MM.1S (cell line): ENCODE data around the gene YWHAQ.

Experiments used
- DNase-seq: peaks from one replicate; pipeline ENCODE4 v3.0.0-alpha.2; 2015
- H2AFZ ChIP-seq: fragments of 300-600 bp; sonication (generic); 2 replicates; pipeline ENCODE4 v1.6.0; 2016; ENCODE audit warnings: antibody characterized with exemption, low read length
- H3F3A ChIP-seq: fragments of 300-600 bp; sonication (generic); 2 replicates; pipeline ENCODE4 v1.6.1; 2016; ENCODE audit warnings: mild to moderate bottlenecking, antibody characterized with exemption, low read length, moderate library complexity, mixed read lengths; ENCODE audit not compliant: insufficient read depth
- H3K27ac ChIP-seq: fragments of 300-600 bp; sonication (generic); 2 replicates; pipeline ENCODE4 v1.5.1; 2016; ENCODE audit warnings: mild to moderate bottlenecking, low read length
- H3K27me3 ChIP-seq: fragments of 300-600 bp; sonication (generic); replicated peaks from 2 replicates; pipeline ENCODE4 v1.6.0; 2016; ENCODE audit warnings: low read length; ENCODE audit not compliant: insufficient read depth
- H3K36me3 ChIP-seq: fragments of 300-600 bp; sonication (generic); replicated peaks from 2 replicates; pipeline ENCODE4 v1.6.1; 2016; ENCODE audit warnings: mild to moderate bottlenecking, low read length, mixed read lengths; ENCODE audit not compliant: insufficient read depth
- H3K4me1 ChIP-seq: fragments of 300-600 bp; sonication (generic); 2 replicates; pipeline ENCODE4 v1.6.1; 2016; ENCODE audit warnings: low read length, mixed read lengths
- H3K4me2 ChIP-seq: fragments of 300-600 bp; sonication (generic); 2 replicates; pipeline ENCODE4 v1.6.0; 2016; ENCODE audit warnings: low read depth, low read length
- H3K4me3 ChIP-seq: fragments of 300-600 bp; sonication (generic); 2 replicates; pipeline ENCODE4 v1.5.1; 2016; ENCODE audit warnings: low read length, mixed read lengths
- H3K79me2 ChIP-seq: fragments of 300-600 bp; sonication (generic); 2 replicates; pipeline ENCODE4 v1.6.1; 2016; ENCODE audit warnings: mixed run types, low read length, mixed read lengths
- H3K9ac ChIP-seq: fragments of 300-600 bp; sonication (generic); 2 replicates; pipeline ENCODE4 v1.6.1; 2016; ENCODE audit warnings: low read length, mixed read lengths
- H3K9me2 ChIP-seq: fragments of 300-600 bp; sonication (generic); replicated peaks from 2 replicates; pipeline ENCODE4 v1.6.1; 2016; ENCODE audit warnings: mild to moderate bottlenecking, low read length, mixed read lengths; ENCODE audit not compliant: insufficient read depth
- H3K9me3 ChIP-seq: fragments of 300-600 bp; sonication (generic); replicated peaks from 2 replicates; pipeline ENCODE4 v1.6.1; 2016; ENCODE audit warnings: mild to moderate bottlenecking, low read length, mixed read lengths; ENCODE audit not compliant: insufficient read depth
- H4K20me1 ChIP-seq: fragments of 300-600 bp; sonication (generic); 2 replicates; pipeline ENCODE4 v1.6.1; 2016; ENCODE audit warnings: mild to moderate bottlenecking, low read length, moderate library complexity, mixed read lengths; ENCODE audit not compliant: insufficient read depth
- EZH2 ChIP-seq: fragments of 300-600 bp; sonication (generic); optimal IDR thresholded peaks from 2 replicates; pipeline ENCODE3; 2017; ENCODE audit warnings: low read depth, mild to moderate bottlenecking, antibody characterized with exemption, low read length, mixed read lengths
- EZH2phosphoT487 ChIP-seq: fragments of 300-600 bp; sonication (generic); IDR thresholded peaks from 2 replicates; pipeline ENCODE4 v1.6.1; 2018; ENCODE audit warnings: antibody characterized with exemption, low read length
- TF ChIP-seq, protein P1 (sequence below): fragments of 300-600 bp; sonication (generic); IDR thresholded peaks from 2 replicates; pipeline ENCODE4 v1.5.1; 2016; ENCODE audit warnings: antibody characterized with exemption, low read length, mixed read lengths

Gene YWHAQ

DNA sequence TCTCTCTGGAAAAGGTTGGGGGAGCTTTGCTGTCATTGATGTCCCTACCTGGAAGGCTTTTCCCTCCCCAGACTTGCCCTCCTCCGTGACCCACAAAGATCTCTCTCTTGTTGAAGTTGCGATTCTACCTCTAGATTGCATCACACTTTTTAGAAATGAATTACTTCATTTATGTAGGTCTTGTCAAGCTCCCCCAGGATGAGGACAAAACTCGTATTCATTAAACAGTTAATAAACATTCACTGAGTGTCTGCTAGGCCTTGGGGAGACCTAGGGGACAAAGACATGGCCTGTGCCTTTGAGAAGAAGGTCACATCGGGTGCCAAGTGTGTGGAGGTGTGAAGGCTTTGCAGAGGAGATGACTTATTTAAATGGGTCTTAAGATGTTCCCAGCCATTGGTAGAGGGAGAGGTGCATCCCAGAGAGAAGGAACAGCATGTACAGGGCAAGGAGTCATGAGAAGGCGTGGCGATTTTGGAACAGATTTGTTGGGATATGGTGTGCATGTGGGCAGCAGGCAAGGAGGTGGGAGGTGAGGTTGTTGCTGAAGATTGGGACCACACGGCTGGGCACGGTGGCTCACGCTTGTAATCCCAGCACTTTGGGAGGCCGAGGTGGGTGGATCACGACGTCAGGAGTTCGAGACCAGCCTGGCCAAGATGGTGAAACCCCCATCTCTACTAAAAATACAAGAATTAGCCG, 9.8 kb upstream of the YWHAQ start:
- Histone ChIP-seq H3K4me3 (no peak overlapping the region), H3K79me2 (no peaks in the 10 kb centered on the region), H3K9me3 (no peaks in the 10 kb centered on the region), H3K36me3 (no peaks in the 10 kb centered on the region), H3K4me1 (0 out of 2 replicates have a peak, but pooled peaks cover 5% of the 10 kb centered on the region), H2AFZ (no peak overlapping the region), H3F3A (0 out of 2 replicates have a peak, but pooled peaks cover 2% of the 10 kb centered on the region), H3K9me2 (no peaks in the 10 kb centered on the region), H3K27me3 (no peaks in the 10 kb centered on the region), H4K20me1 (no peaks in the 10 kb centered on the region), H3K4me2 (no peak overlapping the region), H3K9ac (no peak overlapping the region), H3K27ac (no peak overlapping the region)
- DNase-seq, result no peak
- TF ChIP-seq EZH2phosphoT487 (no peak), EZH2 (no peak)
- TF ChIP-seq, protein P1, sequence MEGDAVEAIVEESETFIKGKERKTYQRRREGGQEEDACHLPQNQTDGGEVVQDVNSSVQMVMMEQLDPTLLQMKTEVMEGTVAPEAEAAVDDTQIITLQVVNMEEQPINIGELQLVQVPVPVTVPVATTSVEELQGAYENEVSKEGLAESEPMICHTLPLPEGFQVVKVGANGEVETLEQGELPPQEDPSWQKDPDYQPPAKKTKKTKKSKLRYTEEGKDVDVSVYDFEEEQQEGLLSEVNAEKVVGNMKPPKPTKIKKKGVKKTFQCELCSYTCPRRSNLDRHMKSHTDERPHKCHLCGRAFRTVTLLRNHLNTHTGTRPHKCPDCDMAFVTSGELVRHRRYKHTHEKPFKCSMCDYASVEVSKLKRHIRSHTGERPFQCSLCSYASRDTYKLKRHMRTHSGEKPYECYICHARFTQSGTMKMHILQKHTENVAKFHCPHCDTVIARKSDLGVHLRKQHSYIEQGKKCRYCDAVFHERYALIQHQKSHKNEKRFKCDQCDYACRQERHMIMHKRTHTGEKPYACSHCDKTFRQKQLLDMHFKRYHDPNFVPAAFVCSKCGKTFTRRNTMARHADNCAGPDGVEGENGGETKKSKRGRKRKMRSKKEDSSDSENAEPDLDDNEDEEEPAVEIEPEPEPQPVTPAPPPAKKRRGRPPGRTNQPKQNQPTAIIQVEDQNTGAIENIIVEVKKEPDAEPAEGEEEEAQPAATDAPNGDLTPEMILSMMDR, result no peak

DNA sequence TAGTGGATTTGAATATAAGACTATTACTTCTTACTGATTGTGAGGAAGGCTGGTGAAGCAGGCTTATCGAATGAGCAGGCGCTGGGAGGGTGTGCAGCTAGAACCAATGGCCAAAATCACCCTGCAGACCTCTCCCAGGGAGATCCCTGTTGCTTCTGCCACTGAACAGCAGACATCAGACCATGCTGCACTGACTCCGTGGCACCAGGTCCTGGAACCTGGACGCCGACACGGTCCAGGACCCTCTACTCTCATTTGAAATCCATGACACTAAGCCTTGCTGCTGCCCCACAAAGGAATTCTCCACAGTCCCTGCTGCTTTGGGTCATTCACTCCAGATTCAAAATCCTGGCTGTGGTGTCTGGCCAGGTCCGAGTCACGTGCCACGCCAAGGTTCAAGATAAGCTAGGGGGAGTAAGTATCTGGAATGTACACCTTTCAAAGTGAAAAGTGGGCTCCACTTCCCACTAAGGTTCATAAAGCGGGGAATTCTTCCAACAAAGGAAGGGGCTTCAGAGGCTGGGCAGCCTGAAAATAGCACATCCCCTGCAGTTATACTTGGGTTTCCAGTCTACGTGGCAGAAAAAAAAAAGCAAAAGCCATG, 9.0 kb upstream of the YWHAQ start:
- Histone ChIP-seq H3K79me2 (no peaks in the 10 kb centered on the region), H4K20me1 (no peaks in the 10 kb centered on the region), H3K9me3 (no peaks in the 10 kb centered on the region), H3K4me2 (no peak overlapping the region), H3K9ac (no peak overlapping the region), H3K9me2 (no peaks in the 10 kb centered on the region), H3K36me3 (no peaks in the 10 kb centered on the region), H3K27ac (no peak overlapping the region), H2AFZ (no peak overlapping the region), H3K4me3 (no peak overlapping the region), H3K27me3 (no peaks in the 10 kb centered on the region), H3F3A (0 out of 2 replicates have a peak, but pooled peaks cover 2% of the 10 kb centered on the region), H3K4me1 (0 out of 2 replicates have a peak, but pooled peaks cover 5% of the 10 kb centered on the region)
- no peak for DNase-seq
- TF ChIP-seq EZH2phosphoT487 (no peak), EZH2 (no peak)
- TF ChIP-seq, protein P1, result no peak

DNA sequence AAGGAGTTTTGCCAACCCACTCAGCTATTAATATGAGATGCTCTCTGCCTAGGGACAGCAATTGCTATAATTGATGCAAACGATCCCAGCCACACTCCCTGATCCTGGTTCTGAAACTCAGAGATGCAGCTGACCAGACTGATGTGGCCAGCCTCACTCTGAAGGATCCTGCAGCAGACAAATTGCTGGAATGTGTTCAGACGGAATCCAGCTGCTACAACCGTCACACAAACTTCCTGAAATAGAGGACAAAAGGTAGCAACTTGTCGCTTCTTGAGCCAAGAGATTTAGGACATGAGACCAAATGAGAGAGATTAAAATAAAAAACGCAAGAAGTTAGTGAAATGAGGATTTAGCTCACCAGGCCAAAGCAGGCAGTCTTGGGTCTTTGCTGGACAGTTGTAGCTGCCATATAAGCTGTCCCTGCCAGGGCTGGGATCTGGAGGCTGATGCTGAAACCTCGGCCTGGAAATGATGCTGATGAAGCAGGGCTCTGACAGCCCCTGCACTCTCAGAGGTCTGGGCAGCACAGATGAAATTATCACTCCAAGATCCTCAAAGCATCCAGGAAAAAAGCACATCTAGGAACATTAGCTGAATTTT, 8.3 kb upstream of the YWHAQ start:
- Histone ChIP-seq H3K4me3 (no peak overlapping the region), H3K27ac (no peak overlapping the region), H3K9me3 (no peaks in the 10 kb centered on the region), H4K20me1 (no peaks in the 10 kb centered on the region), H3K4me2 (no peak overlapping the region), H3K4me1 (0 out of 2 replicates have a peak, but pooled peaks cover 5% of the 10 kb centered on the region), H3K27me3 (no peaks in the 10 kb centered on the region), H2AFZ (no peak overlapping the region), H3K79me2 (no peaks in the 10 kb centered on the region), H3K9ac (no peak overlapping the region), H3K9me2 (no peaks in the 10 kb centered on the region), H3F3A (0 out of 2 replicates have a peak, but pooled peaks cover 2% of the 10 kb centered on the region), H3K36me3 (no peaks in the 10 kb centered on the region)
- TF ChIP-seq EZH2phosphoT487 (no peak), EZH2 (no peak)
- TF ChIP-seq, protein P1, result no peak
- DNase-seq, result no peak
